ENCODE measurements around the gene DNAJC7.

- TF ChIP-seq ZNF274 (IDR thresholded peaks at IDR 0.05; ENCODE audit: low read depth, low read length) (no peak), YY1 (IDR thresholded peaks at IDR 0.05; ENCODE audit: insufficient read depth, insufficient read length) (no peak)
Observed at GRCh38 chr17:42055027-42055426, 37.8 kb upstream of the DNAJC7 start.

All from NT2/D1 (cell line).